Spleen (tissue), 7 donors: ENCODE data around the gene MAP3K12.

ENCODE experiments used
- CTCF ChIP-seq, 11 experiments: fragments of 200-600 bp in 7 of 11; fragments of 450-650 bp in 4 of 11; sonication (generic) in 4 of 11; IDR thresholded peaks in 8 of 11; conservative IDR thresholded peaks in 3 of 11; 1 replicate in 7 of 11; 2 replicates in 4 of 11; pipeline versions ENCODE4 v1.4.0 to v1.8.0; 2016 to 2021; ENCODE audit warnings: antibody characterized with exemption in 11 of 11, inconsistent platforms in 4 of 11, mild to moderate bottlenecking in 1 of 11
- POLR2A ChIP-seq, 3 donors: fragments of 450-650 bp; IDR thresholded peaks; one replicate each; pipeline ENCODE4 v1.5.1; 2017; ENCODE audit warnings: antibody characterized with exemption in 3 of 3, mild to moderate bottlenecking in 1 of 3
- POLR2AphosphoS5 ChIP-seq, 3 donors: sonication (generic); formaldehyde crosslinking; IDR thresholded peaks; one replicate each; pipeline ENCODE4 v1.5.1; 2017; ENCODE audit warnings: antibody characterized with exemption in 3 of 3
- donor health status: DM: no; HTN: no; CAD: no; lungs with moderate emphysema.
- donor health status: DM: no; HTN: no; CAD: no.
- donor health status: DM: no; HTN: no; CAD: no.

- TF ChIP-seq POLR2A (IDR thresholded peaks at IDR 0.05) = no peak
- peak in 8 of 11 experiments; percentile 25 to 69 (median 50) for TF ChIP-seq CTCF (IDR thresholded peaks at IDR 0.05 in 8 of 11, conservative IDR thresholded peaks at IDR 0.05 in 3 of 11)
- peak in 2 of 3 donors; percentile 47 to 51 for TF ChIP-seq POLR2AphosphoS5 (IDR thresholded peaks at IDR 0.05)
Measured at GRCh38 chr12:53452159-53453077, 46.8 kb downstream of the MAP3K12 start.
